GM23338 (cell line): ENCODE results near the gene SELPLG. TPM values are rescaled to one million over a fixed set of nuclear protein-coding genes. Genes with fewer than 3 reads are reported as not detected.

Source experiments
- ATAC-seq: fragments of 200-7000 bp; cut with Tn5 transposase; 3 replicates; pipeline ENCODE4 v1.9.1; 2020
- DNase-seq: peaks from one replicate; pipeline ENCODE4 v3.0.0-alpha.2; 2015; ENCODE audit warnings: low spot score
- H2AFZ ChIP-seq: fragments of 200-600 bp; sonication (generic); 2 replicates; pipeline ENCODE4 v1.8.0; 2016; ENCODE audit warnings: antibody characterized with exemption, mild to moderate bottlenecking, moderate library complexity
- H3F3A ChIP-seq: fragments of 200-600 bp; sonication (generic); replicated peaks from 2 replicates; pipeline ENCODE4 v1.8.0; 2017; ENCODE audit warnings: antibody characterized with exemption, mixed run types, low read depth
- H3K27ac ChIP-seq: fragments of 200-600 bp; sonication (generic); 2 replicates; pipeline ENCODE4 v1.6.1; 2016; ENCODE audit warnings: low read depth
- H3K27me3 ChIP-seq: fragments of 200-600 bp; sonication (generic); 2 replicates; pipeline ENCODE4 v1.8.0; 2016; ENCODE audit warnings: mild to moderate bottlenecking, mixed run types, moderate library complexity; ENCODE audit not compliant: insufficient read depth
- H3K36me3 ChIP-seq: fragments of 200-600 bp; sonication (generic); 2 replicates; pipeline ENCODE4 v1.8.0; 2016; ENCODE audit warnings: mild to moderate bottlenecking; ENCODE audit not compliant: insufficient read depth
- H3K4me1 ChIP-seq: fragments of 200-600 bp; sonication (generic); 2 replicates; pipeline ENCODE4 v1.8.0; 2016; ENCODE audit warnings: mild to moderate bottlenecking, moderate library complexity; ENCODE audit not compliant: insufficient read depth
- H3K4me2 ChIP-seq: fragments of 200-600 bp; sonication (generic); 2 replicates; pipeline ENCODE4 v1.7.1; 2017; ENCODE audit warnings: mixed run types
- H3K4me3 ChIP-seq: fragments of 200-600 bp; sonication (generic); 2 replicates; pipeline ENCODE4 v1.6.1; 2016; ENCODE audit warnings: mixed run types
- H3K79me2 ChIP-seq: fragments of 200-600 bp; sonication (generic); replicated peaks from 2 replicates; pipeline ENCODE4 v1.8.0; 2017; ENCODE audit warnings: mild to moderate bottlenecking; ENCODE audit not compliant: insufficient read depth
- H3K9me2 ChIP-seq: fragments of 200-600 bp; sonication (generic); 2 replicates; pipeline ENCODE4 v1.8.0; 2017; ENCODE audit not compliant: insufficient read depth
- H4K20me1 ChIP-seq: fragments of 200-600 bp; sonication (generic); replicated peaks from 2 replicates; pipeline ENCODE4 v1.8.0; 2017; ENCODE audit warnings: mild to moderate bottlenecking; ENCODE audit not compliant: insufficient read depth
- H3K27ac Mint-ChIP-seq: 2 replicates; pipeline ENCODE4 v1.8.0; 2020; ENCODE audit warnings: inconsistent platforms, mild to moderate bottlenecking, moderate library complexity, mixed read lengths
- H3K27me3 Mint-ChIP-seq: 3 replicates; pipeline ENCODE4 v1.8.0; 2022; ENCODE audit warnings: low read depth, mild to moderate bottlenecking, moderate library complexity, mixed read lengths, inconsistent platforms; ENCODE audit not compliant: insufficient read depth, poor library complexity
- H3K36me3 Mint-ChIP-seq: 3 replicates; pipeline ENCODE4 v1.8.0; 2021; ENCODE audit warnings: low read depth, mild to moderate bottlenecking, inconsistent platforms, moderate library complexity, mixed read lengths
- H3K4me1 Mint-ChIP-seq: 3 replicates; pipeline ENCODE4 v1.8.0; 2020; ENCODE audit warnings: mild to moderate bottlenecking, inconsistent platforms, mixed read lengths
- H3K4me3 Mint-ChIP-seq: 3 replicates; pipeline ENCODE4 v1.8.0; 2021; ENCODE audit warnings: moderate library complexity, mild to moderate bottlenecking, inconsistent platforms, mixed read lengths
- H3K9me3 Mint-ChIP-seq: 3 replicates; pipeline ENCODE4 v1.8.0; 2020; ENCODE audit warnings: moderate library complexity, mild to moderate bottlenecking, inconsistent platforms, mixed read lengths
- CREB1 ChIP-seq: fragments of 250-450 bp; sonication (Bioruptor Pico); IDR thresholded peaks from 2 replicates; pipeline ENCODE4 v1.5.0; 2020; ENCODE audit warnings: low read depth, mild to moderate bottlenecking, moderate library complexity
- CTCF ChIP-seq, 2 experiments: fragments of 200-600 bp in 1 of 2; sonication (generic) in 1 of 2; conservative IDR thresholded peaks; 2 replicates each; pipeline versions ENCODE4 v1.5.1 to v1.6.1; 2016 to 2017; ENCODE audit warnings: antibody characterized with exemption in 2 of 2, low read depth in 2 of 2, mild to moderate bottlenecking in 2 of 2, moderate library complexity in 1 of 2
- ETS1 ChIP-seq: IDR thresholded peaks from 2 replicates; pipeline ENCODE4 v1.6.1; 2016; ENCODE audit warnings: antibody characterized with exemption
- EZH2 ChIP-seq: fragments of 200-600 bp; sonication (generic); IDR thresholded peaks from one replicate; pipeline ENCODE4 v1.8.0; 2017; ENCODE audit warnings: antibody characterized with exemption, mild to moderate bottlenecking, low read depth; ENCODE audit not compliant: unreplicated experiment
- EZH2phosphoT487 ChIP-seq: fragments of 200-600 bp; sonication (generic); IDR thresholded peaks from one replicate; pipeline ENCODE4 v1.8.1; 2018; ENCODE audit warnings: antibody characterized with exemption; ENCODE audit not compliant: unreplicated experiment
- JUNB ChIP-seq: IDR thresholded peaks from one replicate; pipeline ENCODE4 v1.6.1; 2016; ENCODE audit warnings: antibody characterized with exemption; ENCODE audit not compliant: unreplicated experiment
- NANOG ChIP-seq: IDR thresholded peaks from 2 replicates; pipeline ENCODE4 v1.6.1; 2016; ENCODE audit warnings: antibody characterized with exemption, borderline replicate concordance
- POLR2AphosphoS5 ChIP-seq: IDR thresholded peaks from 2 replicates; pipeline ENCODE4 v1.6.1; 2016; ENCODE audit warnings: antibody characterized with exemption, low read depth
- REST ChIP-seq: IDR thresholded peaks from one replicate; pipeline ENCODE4 v1.6.1; 2018; ENCODE audit warnings: antibody characterized with exemption; ENCODE audit not compliant: unreplicated experiment
- STAT1 ChIP-seq: IDR thresholded peaks from one replicate; pipeline ENCODE4 v1.6.1; 2016; ENCODE audit warnings: antibody characterized with exemption; ENCODE audit not compliant: unreplicated experiment
- ZNF114 ChIP-seq: fragments of 250-450 bp; sonication (Bioruptor Pico); IDR thresholded peaks from 2 replicates; pipeline ENCODE4 v1.5.0; 2020; ENCODE audit warnings: mild to moderate bottlenecking, moderate library complexity
- ZNF331 ChIP-seq: fragments of 250-450 bp; sonication (Bioruptor Pico); IDR thresholded peaks from 2 replicates; pipeline ENCODE4 v1.5.0; 2020; ENCODE audit warnings: low read depth, mild to moderate bottlenecking, moderate library complexity
- ZNF462 ChIP-seq: fragments of 250-450 bp; sonication (Bioruptor Pico); IDR thresholded peaks from 2 replicates; pipeline ENCODE4 v1.5.0; 2020; ENCODE audit warnings: mild to moderate bottlenecking, moderate library complexity
- polyA plus RNA-seq: library from polyadenylated mRNA; unstranded; fragments of >200 nt; fragmentation: Nextera tagmentation; extraction: Ambion mirVana; gene quantifications from 2 replicates; pipeline ENCODE4 v1.2.1, GENCODE V29; 2016
- total RNA-seq: library from RNA; depleted of rRNA; stranded (reverse); fragments of >200 nt; shearing (Covaris generic); gene quantifications from 2 replicates; pipeline ENCODE4 v1.2.3, GENCODE V29; 2014

SELPLG gene
- total and polyA plus RNA-seq, 2 experiments from 2014 or later, result 0.16 to 0.56 TPM

GRCh38 chr12:108640802-108641445 is 7.2 kb upstream of the SELPLG start:
- ATAC-seq, result no peak
- no peak overlapping the region for H3K27ac Mint-ChIP-seq
- H3K4me1 ChIP-seq, result peaks cover 26% of the 10 kb centered on the region
- H3K4me3 ChIP-seq, result no peak overlapping the region
- no peaks in the 10 kb centered on the region for H4K20me1 ChIP-seq
- no peak for TF ChIP-seq REST
- no peak for TF ChIP-seq ETS1
- TF ChIP-seq ZNF331 (CRISPR knock-in tag), result no peak
- no peak for TF ChIP-seq ZNF462
- TF ChIP-seq EZH2, result no peak
- TF ChIP-seq CREB1 (CRISPR knock-in tag), result no peak
- no peak for TF ChIP-seq POLR2AphosphoS5
- no peak for TF ChIP-seq CTCF (conservative IDR thresholded peaks at IDR 0.05; ENCODE audit: low read depth in 2 of 2)
- TF ChIP-seq EZH2phosphoT487, result no peak
- no peak for TF ChIP-seq ZNF114 (CRISPR knock-in tag)
- TF ChIP-seq JUNB, result no peak
- TF ChIP-seq NANOG, result no peak
- no peak for TF ChIP-seq STAT1
- H3K4me1 Mint-ChIP-seq, result peaks cover 39% of the 10 kb centered on the region
- H3K9me3 Mint-ChIP-seq, result no peaks in the 10 kb centered on the region
- DNase-seq, result no peak
- H3K9me2 ChIP-seq, result peaks cover 4% of the 10 kb centered on the region; the same call in 1 of the 2 replicates
- peaks cover 7% of the 10 kb centered on the region; the same call in 1 of the 3 replicates for H3K36me3 Mint-ChIP-seq
- H3K79me2 ChIP-seq, result no peaks in the 10 kb centered on the region
- no peak overlapping the region for H2AFZ ChIP-seq
- peaks cover 12% of the 10 kb centered on the region for H3K27me3 Mint-ChIP-seq
- H3F3A ChIP-seq, result 0 out of 2 replicates have a peak, but pooled peaks cover 8% of the 10 kb centered on the region
- no peak overlapping the region for H3K4me3 Mint-ChIP-seq
- no peak overlapping the region for H3K4me2 ChIP-seq
- H3K27ac ChIP-seq, result no peak overlapping the region
- H3K27me3 ChIP-seq, result no peaks in the 10 kb centered on the region
- no peaks in the 10 kb centered on the region for H3K36me3 ChIP-seq
